Right cardiac atrium (tissue), 5 donors: Measurements from ENCODE around the gene FAM118A. TPM values are rescaled to one million over a fixed set of nuclear protein-coding genes. Genes with fewer than 3 reads are reported as not detected.
"Not testable (repeated sequence)": the region's sequence is repeated elsewhere in the genome, so short reads cannot be mapped to it uniquely, and the experiment has no call there.

Experiments used
- ATAC-seq, 2 donors: fragments of 200-7000 bp; cut with Tn5 transposase; one replicate each; pipeline versions ENCODE4 v1.8.0 to v1.9.1; 2020; ENCODE audit warnings: moderate library complexity in 2 of 2, mild to moderate bottlenecking in 1 of 2
- DNase-seq, 3 donors: peaks; one replicate each; pipeline ENCODE4 v3.0.0-alpha.2; 2020
- H3K27ac ChIP-seq: one replicate; pipeline ENCODE4 v1.5.1; 2013; ENCODE audit warnings: mild to moderate bottlenecking, low read length, control low read depth, moderate library complexity
- H3K27me3 ChIP-seq: one replicate; pipeline ENCODE4 v1.6.1; 2013; ENCODE audit not compliant: control insufficient read depth, insufficient read depth
- H3K4me1 ChIP-seq: one replicate; pipeline ENCODE4 v1.6.1; 2013; ENCODE audit warnings: low read length; ENCODE audit not compliant: control insufficient read depth, insufficient read depth
- H3K4me3 ChIP-seq: one replicate; pipeline ENCODE4 v1.5.1; 2013; ENCODE audit warnings: low read length, control low read depth
- H3K9me3 ChIP-seq: one replicate; pipeline ENCODE4 v1.6.1; 2013; ENCODE audit warnings: low read length; ENCODE audit not compliant: control insufficient read depth
- WGBS: extraction: QIAGEN DNeasy Blood & Tissue Kit; methylation state at CpG from one replicate; pipeline ENCODE4 v1.1.7; 2013; 5-methylcytosine and 5-hydroxymethylcytosine counted together
- intact Hi-C, 4 donors: fragments of 100-400 bp; cut with DNase I; formaldehyde crosslinking; loops; one replicate each; pipeline versions ENCODE4 v1.11.0 to v1.14.0; 2022 to 2023
- polyA plus RNA-seq: library from polyadenylated mRNA; stranded (reverse); fragments of 200-250 nt; gene quantifications from one replicate; pipeline ENCODE4 v1.2.3, GENCODE V29; 2013
- total RNA-seq, 4 donors: library from RNA; stranded (reverse); fragmentation: NEBNext Ultra II Directional; extraction: Animal tissue kit (Norgen Biotek cat#: 25700); gene quantifications; one replicate each; pipeline ENCODE4 v1.2.1, GENCODE V29; 2021
- donor health status: healthy with polysubstance abuse.
- donor health status: DM: no; HTN: yes; CAD: no.
- donor health status: DM: no; HTN: no; CAD: no.
- donor health status: DM: no; HTN: yes; CAD: no; lungs with severe emphysema.
- donor health status: DM: yes; HTN: yes; CAD: no.

The FAM118A gene
- total and polyA plus RNA-seq, 5 donors, result 21.1 to 31.8 (median 26.6) TPM

- no peaks in the 10 kb centered on the region for H3K27me3 ChIP-seq
- ATAC-seq, result peak; percentile 84 to 87
- H3K27ac ChIP-seq, result no peak overlapping the region
- peak overlapping the region; percentile 21 for H3K4me3 ChIP-seq
- DNase-seq, result peak; percentile 87 to 95 (median 94)
- no peaks in the 10 kb centered on the region for H3K9me3 ChIP-seq
- intact Hi-C loops, result loop anchor here (1.0 to 10.0 kb wide), 6 partner anchors 164 to 286 kb away; no protein-coding TSS in a partner anchor
- WGBS, result 3% methylated on average over 60 of the region's 60 CpGs
- H3K4me1 ChIP-seq, result no peaks in the 10 kb centered on the region
These were observed 40.5 kb upstream of the FAM118A start for GRCh38 chr22:45268958-45269844.

- Histone ChIP-seq H3K4me1 (no peaks in the 10 kb centered on the region), H3K9me3 (no peaks in the 10 kb centered on the region), H3K4me3 (no peak overlapping the region), H3K27me3 (no peaks in the 10 kb centered on the region), H3K27ac (no peak overlapping the region)
- DNase-seq (peak in 1 of 3 donors; percentile 51), ATAC-seq (no peak)
- 83% methylated on average over 16 of the region's 16 CpGs for WGBS
- intact Hi-C loops, result loop anchor here in 1 of 4 donors (5.0 kb wide), 1 partner anchor 282 kb away; no protein-coding TSS in a partner anchor
These were observed 39.4 kb upstream of the FAM118A start for GRCh38 chr22:45270095-45271020.

GRCh38 chr22:45271667-45272201, 38.0 kb upstream of the FAM118A start:
- 31% methylated on average over 13 of the region's 13 CpGs for WGBS
- Histone ChIP-seq H3K9me3 (no peaks in the 10 kb centered on the region), H3K4me1 (no peaks in the 10 kb centered on the region), H3K27ac (peak overlapping the region; percentile 88), H3K4me3 (no peak overlapping the region), H3K27me3 (no peaks in the 10 kb centered on the region)
- peak; percentile 63 to 84 for ATAC-seq
- DNase-seq, result peak; percentile 76 to 90 (median 87)
- intact Hi-C loops, result loop anchor here in 1 of 4 donors (5.0 kb wide), 1 partner anchor 281 kb away; no protein-coding TSS in a partner anchor

GRCh38 chr22:45272498-45272897, 37.2 kb upstream of the FAM118A start:
- H3K9me3 ChIP-seq, result no peaks in the 10 kb centered on the region
- ATAC-seq, result no peak
- no peak overlapping the region for H3K4me3 ChIP-seq
- no peaks in the 10 kb centered on the region for H3K27me3 ChIP-seq
- DNase-seq, result peak in 1 of 3 donors; percentile 40
- H3K27ac ChIP-seq, result peak overlapping the region; percentile 88
- intact Hi-C loops, result loop anchor here in 1 of 4 donors (5.0 kb wide), 1 partner anchor 280 kb away; no protein-coding TSS in a partner anchor
- no peaks in the 10 kb centered on the region for H3K4me1 ChIP-seq
- 86% methylated on average over 7 of the region's 7 CpGs for WGBS

- intact Hi-C loops, result loop anchor here in 1 of 4 donors (5.0 kb wide), 1 partner anchor 279 kb away; no protein-coding TSS in a partner anchor
- Histone ChIP-seq H3K27me3 (no peaks in the 10 kb centered on the region), H3K4me1 (no peaks in the 10 kb centered on the region), H3K4me3 (no peak overlapping the region), H3K27ac (no peak overlapping the region), H3K9me3 (no peaks in the 10 kb centered on the region)
- DNase-seq (no peak), ATAC-seq (no peak)
- WGBS, result 75% methylated on average over 15 of the region's 15 CpGs
These were observed 36.2 kb upstream of the FAM118A start for GRCh38 chr22:45273452-45274075.

- DNase-seq, result no peak
- H3K27me3 ChIP-seq, result no peaks in the 10 kb centered on the region
- no peaks in the 10 kb centered on the region for H3K4me1 ChIP-seq
- 90% methylated on average over 12 of the region's 12 CpGs for WGBS
- no peak for ATAC-seq
- no peak overlapping the region for H3K27ac ChIP-seq
- H3K9me3 ChIP-seq, result no peaks in the 10 kb centered on the region
- intact Hi-C loops, result no loop called here
- no peak overlapping the region for H3K4me3 ChIP-seq
These were observed 33.1 kb upstream of the FAM118A start for GRCh38 chr22:45276507-45277105.

GRCh38 chr22:45277720-45278119, 32.0 kb upstream of the FAM118A start:
- intact Hi-C loops, H3K9me3 ChIP-seq, H3K4me3 ChIP-seq, H3K4me1 ChIP-seq, H3K27ac ChIP-seq, DNase-seq, H3K27me3 ChIP-seq, ATAC-seq: not testable (repeated sequence)
- 86% methylated on average over 7 of the region's 7 CpGs for whole genome bisulfite sequencing

- 91% methylated on average over 9 of the region's 9 CpGs for WGBS
These were observed 31.6 kb upstream of the FAM118A start for GRCh38 chr22:45278125-45278524.

GRCh38 chr22:45280587-45280980, 29.1 kb upstream of the FAM118A start:
- WGBS, result 97% methylated on average over 3 of the region's 3 CpGs

More at GRCh38 chr22:45278125-45278524, 31.6 kb upstream of the FAM118A start:
- Histone ChIP-seq H3K4me1 (no peaks in the 10 kb centered on the region), H3K27ac (no peak overlapping the region), H3K9me3 (no peaks in the 10 kb centered on the region), H3K27me3 (no peaks in the 10 kb centered on the region), H3K4me3 (no peak overlapping the region)
- ATAC-seq, result no peak
- intact Hi-C loops, result no loop called here
- DNase-seq, result no peak

GRCh38 chr22:45281010-45281409, 28.7 kb upstream of the FAM118A start:
- Histone ChIP-seq H3K27ac (no peak overlapping the region), H3K9me3 (no peaks in the 10 kb centered on the region), H3K4me3 (no peak overlapping the region), H3K27me3 (no peaks in the 10 kb centered on the region), H3K4me1 (no peaks in the 10 kb centered on the region)
- ATAC-seq (no peak), DNase-seq (no peak)
- intact Hi-C loops, result no loop called here
- WGBS, result 91% methylated on average over 3 of the region's 3 CpGs

More at GRCh38 chr22:45280587-45280980, 29.1 kb upstream of the FAM118A start:
- H3K27me3 ChIP-seq, result no peaks in the 10 kb centered on the region
- H3K9me3 ChIP-seq, result no peaks in the 10 kb centered on the region
- H3K27ac ChIP-seq, result no peak overlapping the region
- DNase-seq (no peak), ATAC-seq (no peak)
- H3K4me3 ChIP-seq, result no peak overlapping the region
- intact Hi-C loops, result no loop called here
- H3K4me1 ChIP-seq, result no peaks in the 10 kb centered on the region
